Chondrocyte (in vitro differentiated cells): Measurements from ENCODE around the gene LTO1. TPM values are rescaled to one million over a fixed set of nuclear protein-coding genes. Genes with fewer than 3 reads are reported as not detected.

Source experiments
- DNase-seq: peaks from one replicate; pipeline ENCODE4 v3.0.0; 2021; ENCODE audit warnings: mixed read lengths, low spot score
- H3K27ac Mint-ChIP-seq: one replicate; pipeline ENCODE4 v1.8.0; 2021; ENCODE audit warnings: mild to moderate bottlenecking, moderate library complexity, mixed read lengths; ENCODE audit not compliant: unreplicated experiment
- H3K27me3 Mint-ChIP-seq: 2 replicates; pipeline ENCODE4 v1.8.0; 2021; ENCODE audit warnings: low read depth, mixed read lengths
- H3K36me3 Mint-ChIP-seq: 2 replicates; pipeline ENCODE4 v1.8.0; 2021; ENCODE audit warnings: low read depth, mixed read lengths
- H3K4me1 Mint-ChIP-seq: 2 replicates; pipeline ENCODE4 v1.8.0; 2021; ENCODE audit warnings: low read depth, mild to moderate bottlenecking, mixed read lengths
- H3K4me3 Mint-ChIP-seq: one replicate; pipeline ENCODE4 v1.8.0; 2021; ENCODE audit warnings: mild to moderate bottlenecking, moderate library complexity, mixed read lengths; ENCODE audit not compliant: unreplicated experiment
- H3K9me3 Mint-ChIP-seq: 2 replicates; pipeline ENCODE4 v1.8.0; 2021; ENCODE audit warnings: low read depth, mixed read lengths
- total RNA-seq: library from RNA; stranded (reverse); gene quantifications from 3 replicates; pipeline ENCODE4 v1.2.1, GENCODE V29; 2021
- TF ChIP-seq, protein P1 (sequence below): fragments of 200-600 bp; sonication (generic); IDR thresholded peaks from 2 replicates; pipeline ENCODE4 v1.5.0; 2021; ENCODE audit warnings: antibody characterized with exemption, mild to moderate bottlenecking, moderate library complexity

LTO1 gene
- total RNA-seq, 1 donor from 2014 or later: 16.2 TPM

GRCh38 chr11:69642913-69643632, 32.1 kb downstream of the LTO1 start:
- peaks cover 2% of the 10 kb centered on the region for H3K36me3 Mint-ChIP-seq
- H3K4me1 Mint-ChIP-seq: peaks cover 30% of the 10 kb centered on the region
- no peaks in the 10 kb centered on the region for H3K9me3 Mint-ChIP-seq
- H3K27me3 Mint-ChIP-seq: no peaks in the 10 kb centered on the region
- no peak for DNase-seq
- H3K4me3 Mint-ChIP-seq: peak overlapping the region; percentile 73
- TF ChIP-seq, protein P1, sequence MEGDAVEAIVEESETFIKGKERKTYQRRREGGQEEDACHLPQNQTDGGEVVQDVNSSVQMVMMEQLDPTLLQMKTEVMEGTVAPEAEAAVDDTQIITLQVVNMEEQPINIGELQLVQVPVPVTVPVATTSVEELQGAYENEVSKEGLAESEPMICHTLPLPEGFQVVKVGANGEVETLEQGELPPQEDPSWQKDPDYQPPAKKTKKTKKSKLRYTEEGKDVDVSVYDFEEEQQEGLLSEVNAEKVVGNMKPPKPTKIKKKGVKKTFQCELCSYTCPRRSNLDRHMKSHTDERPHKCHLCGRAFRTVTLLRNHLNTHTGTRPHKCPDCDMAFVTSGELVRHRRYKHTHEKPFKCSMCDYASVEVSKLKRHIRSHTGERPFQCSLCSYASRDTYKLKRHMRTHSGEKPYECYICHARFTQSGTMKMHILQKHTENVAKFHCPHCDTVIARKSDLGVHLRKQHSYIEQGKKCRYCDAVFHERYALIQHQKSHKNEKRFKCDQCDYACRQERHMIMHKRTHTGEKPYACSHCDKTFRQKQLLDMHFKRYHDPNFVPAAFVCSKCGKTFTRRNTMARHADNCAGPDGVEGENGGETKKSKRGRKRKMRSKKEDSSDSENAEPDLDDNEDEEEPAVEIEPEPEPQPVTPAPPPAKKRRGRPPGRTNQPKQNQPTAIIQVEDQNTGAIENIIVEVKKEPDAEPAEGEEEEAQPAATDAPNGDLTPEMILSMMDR: peak; percentile 96
- H3K27ac Mint-ChIP-seq: peak overlapping the region; percentile 59

- Mint-ChIP-seq H3K27me3 (no peaks in the 10 kb centered on the region), H3K27ac (no peak overlapping the region), H3K9me3 (no peaks in the 10 kb centered on the region), H3K36me3 (peaks cover 2% of the 10 kb centered on the region), H3K4me1 (peaks cover 30% of the 10 kb centered on the region), H3K4me3 (peak overlapping the region; percentile 83)
- DNase-seq: no peak
- TF ChIP-seq, protein P1: no peak
Observed at GRCh38 chr11:69642549-69642912, 32.6 kb downstream of the LTO1 start.

- Mint-ChIP-seq H3K4me3 (peak overlapping the region; percentile 83), H3K4me1 (peaks cover 32% of the 10 kb centered on the region), H3K36me3 (peaks cover 2% of the 10 kb centered on the region), H3K9me3 (no peaks in the 10 kb centered on the region), H3K27me3 (no peaks in the 10 kb centered on the region), H3K27ac (peak overlapping the region; percentile 82)
- TF ChIP-seq, protein P1: no peak
- peak; percentile 47 for DNase-seq
Observed at GRCh38 chr11:69641681-69642548, 33.2 kb downstream of the LTO1 start.

- peak; percentile 94 for DNase-seq
- peaks cover 37% of the 10 kb centered on the region for H3K4me1 Mint-ChIP-seq
- H3K27me3 Mint-ChIP-seq: no peaks in the 10 kb centered on the region
- peak within 1 kb of the TSS; percentile 82 for H3K27ac Mint-ChIP-seq
- no peaks in the 10 kb centered on the region for H3K9me3 Mint-ChIP-seq
- H3K36me3 Mint-ChIP-seq: peaks cover 2% of the 10 kb centered on the region
- H3K4me3 Mint-ChIP-seq: peak within 1 kb of the TSS; percentile 83
- TF ChIP-seq, protein P1: peak; percentile 47
Observed at GRCh38 chr11:69640995-69641581, 34.1 kb downstream of the LTO1 start, which contains the start of gene CCND1. TSS of gene CCND1 (plus strand) at chr11:69641156. CDS start at chr11:69641314, 158 bp downstream.
